Raji (cell line): ENCODE measurements around the gene PXDC1.

Experiments
- POLR2A ChIP-seq: IDR thresholded peaks from 2 replicates; pipeline ENCODE4 v1.6.1; 2011; ENCODE audit warnings: low read depth, low read length, control low read depth; ENCODE audit not compliant: insufficient read depth

Gene PXDC1

GRCh38 chr6:3786141-3786540, 34.6 kb upstream of the PXDC1 start:
- TF ChIP-seq POLR2A = no peak

- TF ChIP-seq POLR2A = no peak
Measured at GRCh38 chr6:3785745-3786098, 34.2 kb upstream of the PXDC1 start.

- no peak for TF ChIP-seq POLR2A
Measured at GRCh38 chr6:3784885-3785744, 33.6 kb upstream of the PXDC1 start.

- no peak for TF ChIP-seq POLR2A
Measured at GRCh38 chr6:3784423-3784822, 32.9 kb upstream of the PXDC1 start.

GRCh38 chr6:3782876-3783832, 31.6 kb upstream of the PXDC1 start:
- no peak for TF ChIP-seq POLR2A

- TF ChIP-seq POLR2A = no peak
Measured at GRCh38 chr6:3781504-3781903, 30.0 kb upstream of the PXDC1 start.

- no peak for TF ChIP-seq POLR2A
Measured at GRCh38 chr6:3779574-3779849, 28.0 kb upstream of the PXDC1 start.

GRCh38 chr6:3778701-3779573, 27.4 kb upstream of the PXDC1 start:
- no peak for TF ChIP-seq POLR2A

GRCh38 chr6:3777730-3778461, 26.4 kb upstream of the PXDC1 start:
- no peak for TF ChIP-seq POLR2A

GRCh38 chr6:3776881-3777507, 25.5 kb upstream of the PXDC1 start:
- no peak for TF ChIP-seq POLR2A

GRCh38 chr6:3775847-3776246, 24.3 kb upstream of the PXDC1 start:
- TF ChIP-seq POLR2A = no peak

GRCh38 chr6:3775386-3775785, 23.9 kb upstream of the PXDC1 start:
- TF ChIP-seq POLR2A = no peak

GRCh38 chr6:3773678-3774298, 22.3 kb upstream of the PXDC1 start:
- no peak for TF ChIP-seq POLR2A
